Caco-2 (cell line): Measurements from ENCODE around the gene SCN4A. TPM values are rescaled to one million over a fixed set of nuclear protein-coding genes. Genes with fewer than 3 reads are reported as not detected.

Source experiments
- BruUV-seq: library from RNA; stranded (reverse); fragments of 400-500 nt; replicated peaks from 2 replicates; lab custom pipeline; 2021; lab: Mats Ljungman, UMichigan
- CTCF ChIA-PET: fragments of 300-600 bp; sonication (Branson Sonifier 250); formaldehyde crosslinking; loops from one replicate; lab custom pipeline; 2022; ENCODE audit warnings: antibody characterized with exemption; lab: Charles Lee
- POLR2A ChIA-PET: fragments of 300-600 bp; sonication (Branson Sonifier 250); formaldehyde crosslinking; loops from one replicate; lab custom pipeline; 2022; ENCODE audit warnings: antibody characterized with exemption; lab: Charles Lee
- DNase-seq, 2 experiments: peaks; one replicate each; pipeline versions ENCODE4 v3.0.0 to v3.0.0-alpha.2; 2020 to 2022
- H3K27me3 ChIP-seq: replicated peaks from 2 replicates; pipeline ENCODE4 v1.6.0; 2011; ENCODE audit warnings: low read length; ENCODE audit not compliant: control insufficient read depth, insufficient read depth
- H3K36me3 ChIP-seq: 2 replicates; pipeline ENCODE4 v1.5.1; 2011; ENCODE audit warnings: low read length; ENCODE audit not compliant: control insufficient read depth, insufficient read depth
- H3K4me1 ChIP-seq: fragments of 250-450 bp; sonication (Bioruptor Pico); 2 replicates; pipeline ENCODE4 v1.5.1; 2020; ENCODE audit warnings: mild to moderate bottlenecking
- H3K4me3 ChIP-seq: 2 replicates; pipeline ENCODE4 v1.5.1; 2011; ENCODE audit warnings: low read depth, mild to moderate bottlenecking, control low read depth, low read length
- H3K9me3 ChIP-seq: fragments of 250-450 bp; sonication (Bioruptor Pico); 2 replicates; pipeline ENCODE4 v1.5.1; 2020; ENCODE audit warnings: mild to moderate bottlenecking, moderate library complexity
- H3K27ac Mint-ChIP-seq: one replicate; pipeline ENCODE4 v1.8.0; 2022; ENCODE audit warnings: mixed read lengths; ENCODE audit not compliant: unreplicated experiment
- H3K27me3 Mint-ChIP-seq: one replicate; pipeline ENCODE4 v1.8.0; 2022; ENCODE audit warnings: mixed read lengths; ENCODE audit not compliant: insufficient read depth, unreplicated experiment
- H3K36me3 Mint-ChIP-seq: one replicate; pipeline ENCODE4 v1.8.0; 2022; ENCODE audit warnings: mild to moderate bottlenecking, mixed read lengths; ENCODE audit not compliant: insufficient read depth, unreplicated experiment
- H3K4me1 Mint-ChIP-seq: one replicate; pipeline ENCODE4 v1.8.0; 2022; ENCODE audit warnings: low read depth, mixed read lengths; ENCODE audit not compliant: unreplicated experiment
- H3K4me3 Mint-ChIP-seq: one replicate; pipeline ENCODE4 v1.8.0; 2022; ENCODE audit warnings: mild to moderate bottlenecking, moderate library complexity, mixed read lengths; ENCODE audit not compliant: unreplicated experiment
- H3K9me3 Mint-ChIP-seq: one replicate; pipeline ENCODE4 v1.8.0; 2022; ENCODE audit warnings: mixed read lengths; ENCODE audit not compliant: unreplicated experiment
- CTCF ChIP-seq, 2 experiments: fragments of 200-600 bp in 1 of 2; IDR thresholded peaks; 1 replicate in 1 of 2; 2 replicates in 1 of 2; pipeline versions ENCODE4 v1.5.1 to v1.8.0; 2011 to 2022; ENCODE audit warnings: antibody characterized with exemption in 1 of 2, control low read depth in 1 of 2, inconsistent platforms in 1 of 2, low read depth in 1 of 2, low read length in 1 of 2, mild to moderate bottlenecking in 1 of 2, moderate library complexity in 1 of 2; ENCODE audit not compliant: insufficient read depth in 1 of 2, severe bottlenecking in 1 of 2, unreplicated experiment in 1 of 2
- intact Hi-C: fragments of 100-400 bp; cut with micrococcal nuclease; formaldehyde crosslinking; loops from one replicate; pipeline ENCODE4 v1.10.0; 2022; ENCODE audit not compliant: unreplicated experiment
- total RNA-seq: library from RNA; stranded (reverse); gene quantifications from 2 replicates; pipeline ENCODE4 v1.2.3, GENCODE V29; 2022

Gene SCN4A
- total RNA-seq, 1 experiment from 2014 or later, result not detected

GRCh38 chr17:63956296-63956920 is 16.3 kb downstream of the SCN4A start:
- no peak for DNase-seq
- POLR2A ChIA-PET, result no interaction called here
- H3K9me3 Mint-ChIP-seq, result no peaks in the 10 kb centered on the region
- H3K4me1 Mint-ChIP-seq, result no peaks in the 10 kb centered on the region
- no peak overlapping the region for H3K4me3 ChIP-seq
- H3K36me3 ChIP-seq, result no peaks in the 10 kb centered on the region
- no peaks in the 10 kb centered on the region for H3K4me1 ChIP-seq
- H3K36me3 Mint-ChIP-seq, result no peaks in the 10 kb centered on the region
- peaks cover 3% of the 10 kb centered on the region for H3K27me3 Mint-ChIP-seq
- CTCF ChIA-PET, result interaction anchor here (1.6 kb wide), 1 partner anchor 10 kb away, joined by 7 read pairs; no protein-coding TSS in a partner anchor
- no peaks in the 10 kb centered on the region for H3K9me3 ChIP-seq
- intact Hi-C loops, result no loop called here
- H3K4me3 Mint-ChIP-seq, result no peak overlapping the region
- H3K27ac Mint-ChIP-seq, result no peak overlapping the region
- H3K27me3 ChIP-seq, result no peaks in the 10 kb centered on the region
- BruUV-seq, result no TSS peak
- TF ChIP-seq CTCF (IDR thresholded peaks at IDR 0.05; ENCODE audit: insufficient read depth in 1 of 2, low read depth in 1 of 2, low read length in 1 of 2, severe bottlenecking in 1 of 2, unreplicated experiment in 1 of 2), result no peak

GRCh38 chr17:63955791-63956190 is 16.9 kb downstream of the SCN4A start:
- ChIA-PET CTCF (no interaction called here), POLR2A (no interaction called here)
- TF ChIP-seq CTCF (IDR thresholded peaks at IDR 0.05; ENCODE audit: insufficient read depth in 1 of 2, low read depth in 1 of 2, low read length in 1 of 2, severe bottlenecking in 1 of 2, unreplicated experiment in 1 of 2), result no peak
- Mint-ChIP-seq H3K36me3 (no peaks in the 10 kb centered on the region), H3K4me1 (no peaks in the 10 kb centered on the region), H3K4me3 (no peak overlapping the region), H3K9me3 (no peaks in the 10 kb centered on the region), H3K27me3 (peaks cover 6% of the 10 kb centered on the region), H3K27ac (no peak overlapping the region)
- DNase-seq, result no peak
- Histone ChIP-seq H3K4me1 (no peaks in the 10 kb centered on the region), H3K4me3 (no peak overlapping the region), H3K36me3 (no peaks in the 10 kb centered on the region), H3K9me3 (no peaks in the 10 kb centered on the region), H3K27me3 (no peaks in the 10 kb centered on the region)
- BruUV-seq, result no TSS peak
- intact Hi-C loops, result no loop called here

GRCh38 chr17:63955232-63955631 is 17.5 kb downstream of the SCN4A start:
- no peak for TF ChIP-seq CTCF (IDR thresholded peaks at IDR 0.05; ENCODE audit: insufficient read depth in 1 of 2, low read depth in 1 of 2, low read length in 1 of 2, severe bottlenecking in 1 of 2, unreplicated experiment in 1 of 2)
- H3K27me3 Mint-ChIP-seq, result peaks cover 6% of the 10 kb centered on the region
- POLR2A ChIA-PET, result no interaction called here
- H3K4me3 Mint-ChIP-seq, result no peak overlapping the region
- BruUV-seq, result no TSS peak
- H3K36me3 Mint-ChIP-seq, result no peaks in the 10 kb centered on the region
- Histone ChIP-seq H3K27me3 (no peaks in the 10 kb centered on the region), H3K36me3 (no peaks in the 10 kb centered on the region), H3K4me1 (no peaks in the 10 kb centered on the region), H3K9me3 (no peaks in the 10 kb centered on the region), H3K4me3 (no peak overlapping the region)
- DNase-seq, result no peak
- intact Hi-C loops, result no loop called here
- H3K9me3 Mint-ChIP-seq, result no peaks in the 10 kb centered on the region
- H3K4me1 Mint-ChIP-seq, result no peaks in the 10 kb centered on the region
- H3K27ac Mint-ChIP-seq, result no peak overlapping the region
- CTCF ChIA-PET, result interaction anchor here (0.9 kb wide), 1 partner anchor 8 kb away, joined by 3 read pairs; no protein-coding TSS in a partner anchor
